ENCODE data around the gene HEATR5A. TPM values are rescaled to one million over a fixed set of nuclear protein-coding genes. Genes with fewer than 3 reads are reported as not detected.

Gene HEATR5A
- total and polyA plus RNA-seq, 2 of the 13 experiments (the other 11 are each of a cell fraction or from before 2014, with no cell fraction given): 36.4 to 105 TPM

DNA sequence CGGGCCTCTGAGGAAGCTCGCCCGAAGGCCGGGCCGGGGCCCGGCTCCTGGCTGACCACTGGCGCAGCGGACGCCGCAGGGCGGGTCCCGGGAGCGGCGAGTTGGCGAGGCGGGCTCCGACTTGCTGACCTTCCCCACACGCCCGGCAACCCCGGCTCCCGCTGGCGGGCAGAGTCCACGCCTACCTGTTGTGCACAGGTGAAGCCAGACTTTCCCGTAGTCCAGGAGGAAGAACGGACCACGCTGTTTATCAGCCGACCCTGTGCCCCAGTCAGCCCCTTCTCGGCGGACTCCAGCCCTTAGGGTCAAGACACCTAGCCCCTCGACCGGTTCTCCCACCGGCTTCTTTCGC, 407 bp downstream of the HEATR5A start (continued):
- TF ChIP-seq, protein P1, sequence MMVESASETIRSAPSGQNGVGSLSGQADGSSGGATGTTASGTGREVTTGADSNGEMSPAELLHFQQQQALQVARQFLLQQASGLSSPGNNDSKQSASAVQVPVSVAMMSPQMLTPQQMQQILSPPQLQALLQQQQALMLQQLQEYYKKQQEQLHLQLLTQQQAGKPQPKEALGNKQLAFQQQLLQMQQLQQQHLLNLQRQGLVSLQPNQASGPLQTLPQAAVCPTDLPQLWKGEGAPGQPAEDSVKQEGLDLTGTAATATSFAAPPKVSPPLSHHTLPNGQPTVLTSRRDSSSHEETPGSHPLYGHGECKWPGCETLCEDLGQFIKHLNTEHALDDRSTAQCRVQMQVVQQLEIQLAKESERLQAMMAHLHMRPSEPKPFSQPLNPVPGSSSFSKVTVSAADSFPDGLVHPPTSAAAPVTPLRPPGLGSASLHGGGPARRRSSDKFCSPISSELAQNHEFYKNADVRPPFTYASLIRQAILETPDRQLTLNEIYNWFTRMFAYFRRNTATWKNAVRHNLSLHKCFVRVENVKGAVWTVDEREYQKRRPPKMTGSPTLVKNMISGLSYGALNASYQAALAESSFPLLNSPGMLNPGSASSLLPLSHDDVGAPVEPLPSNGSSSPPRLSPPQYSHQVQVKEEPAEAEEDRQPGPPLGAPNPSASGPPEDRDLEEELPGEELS (CRISPR knock-in tag; IDR thresholded peaks at IDR 0.05): no peak; the same call in 1 of the 2 replicates
- TF ChIP-seq NR2F6 (IDR thresholded peaks at IDR 0.05) (peak; percentile 64), NR2F6 (CRISPR knock-in tag; IDR thresholded peaks at IDR 0.05) (peak; percentile 93), SIX4 (CRISPR knock-in tag; IDR thresholded peaks at IDR 0.05) (no peak), MAFG (CRISPR knock-in tag; IDR thresholded peaks at IDR 0.05) (peak; percentile 71; the same call in 1 of the 2 replicates), ZNF557 (CRISPR knock-in tag; IDR thresholded peaks at IDR 0.05) (no peak), ZNF737 (CRISPR knock-in tag; IDR thresholded peaks at IDR 0.05; ENCODE audit: borderline replicate concordance) (no peak), TAF15 (IDR thresholded peaks at IDR 0.05; ENCODE audit: low read depth, low read length, poor library complexity, severe bottlenecking) (peak; percentile 14), NFKB2 (CRISPR knock-in tag; IDR thresholded peaks at IDR 0.05; ENCODE audit: borderline replicate concordance) (no peak), ATF1 (CRISPR knock-in tag; IDR thresholded peaks at IDR 0.05) (no peak), FOXC1 (CRISPR knock-in tag; IDR thresholded peaks at IDR 0.05; ENCODE audit: borderline replicate concordance) (no peak), ZSCAN22 (CRISPR knock-in tag; IDR thresholded peaks at IDR 0.05) (no peak), ASH2L (IDR thresholded peaks at IDR 0.05; ENCODE audit: insufficient read length, low read depth, low read length) (no peak), KMT2B (CRISPR knock-in tag; IDR thresholded peaks at IDR 0.05) (no peak), MLLT10 (CRISPR knock-in tag; IDR thresholded peaks at IDR 0.05) (0 out of 2 replicates have a peak, but pooled peaks have one; percentile 40), SUZ12 (IDR thresholded peaks at IDR 0.05; ENCODE audit: low read depth, low read length) (no peak), KLF16 (CRISPR knock-in tag; IDR thresholded peaks at IDR 0.05) (no peak), POLR2A (IDR thresholded peaks at IDR 0.05; ENCODE audit: insufficient read depth in 1 of 2, low read depth in 2 of 2, low read length in 2 of 2) (peak in 1 of 2 experiments; percentile 39; a peak in 1 of 4 replicates), ZNF253 (CRISPR knock-in tag; IDR thresholded peaks at IDR 0.05; ENCODE audit: borderline replicate concordance) (no peak), ZMYM2 (CRISPR knock-in tag; IDR thresholded peaks at IDR 0.05) (no peak), ZNF773 (CRISPR knock-in tag; IDR thresholded peaks at IDR 0.05; ENCODE audit: borderline replicate concordance) (peak; percentile 89; the same call in 1 of the 2 replicates), SMAD9 (CRISPR knock-in tag; IDR thresholded peaks at IDR 0.05) (no peak), SPEN (CRISPR knock-in tag; IDR thresholded peaks at IDR 0.05; ENCODE audit: low read depth) (no peak), HNRNPK (IDR thresholded peaks at IDR 0.05; ENCODE audit: low read depth, low read length, poor library complexity, severe bottlenecking) (no peak), GFI1 (CRISPR knock-in tag; IDR thresholded peaks at IDR 0.05; ENCODE audit: borderline replicate concordance) (peak; percentile 79), ZFYVE20 (CRISPR knock-in tag; IDR thresholded peaks at IDR 0.05; ENCODE audit: borderline replicate concordance, low read depth) (no peak), NAIF1 (CRISPR knock-in tag; IDR thresholded peaks at IDR 0.05; ENCODE audit: borderline replicate concordance) (peak; percentile 94), ZKSCAN5 (CRISPR knock-in tag; IDR thresholded peaks at IDR 0.05) (no peak; the same call in 1 of the 2 replicates)
- TF ChIP-seq, protein P2, sequence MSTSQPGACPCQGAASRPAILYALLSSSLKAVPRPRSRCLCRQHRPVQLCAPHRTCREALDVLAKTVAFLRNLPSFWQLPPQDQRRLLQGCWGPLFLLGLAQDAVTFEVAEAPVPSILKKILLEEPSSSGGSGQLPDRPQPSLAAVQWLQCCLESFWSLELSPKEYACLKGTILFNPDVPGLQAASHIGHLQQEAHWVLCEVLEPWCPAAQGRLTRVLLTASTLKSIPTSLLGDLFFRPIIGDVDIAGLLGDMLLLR (CRISPR knock-in tag; IDR thresholded peaks at IDR 0.05): peak; percentile 71; the same call in 1 of the 2 replicates
- TF ChIP-seq, protein P3, sequence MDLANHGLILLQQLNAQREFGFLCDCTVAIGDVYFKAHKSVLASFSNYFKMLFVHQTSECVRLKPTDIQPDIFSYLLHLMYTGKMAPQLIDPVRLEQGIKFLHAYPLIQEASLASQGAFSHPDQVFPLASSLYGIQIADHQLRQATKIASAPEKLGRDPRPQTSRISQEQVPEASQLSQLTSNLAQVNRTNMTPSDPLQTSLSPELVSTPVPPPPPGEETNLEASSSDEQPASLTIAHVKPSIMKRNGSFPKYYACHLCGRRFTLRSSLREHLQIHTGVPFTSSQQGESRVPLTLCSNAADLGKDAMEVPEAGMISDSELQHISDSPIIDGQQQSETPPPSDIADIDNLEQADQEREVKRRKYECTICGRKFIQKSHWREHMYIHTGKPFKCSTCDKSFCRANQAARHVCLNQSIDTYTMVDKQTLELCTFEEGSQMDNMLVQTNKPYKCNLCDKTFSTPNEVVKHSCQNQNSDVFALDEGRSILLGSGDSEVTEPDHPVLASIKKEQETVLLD (CRISPR knock-in tag; IDR thresholded peaks at IDR 0.05; ENCODE audit: low read depth): no peak
